NCI-H1092 treated with DMSO at 0.1 percent for 48 hours (cell line): ENCODE results near the gene OTUD1.

Experiments used
- DNase-seq: peaks from one replicate; lab custom pipeline; 2025; lab: John Stamatoyannopoulos, UW

Gene OTUD1

DNA sequence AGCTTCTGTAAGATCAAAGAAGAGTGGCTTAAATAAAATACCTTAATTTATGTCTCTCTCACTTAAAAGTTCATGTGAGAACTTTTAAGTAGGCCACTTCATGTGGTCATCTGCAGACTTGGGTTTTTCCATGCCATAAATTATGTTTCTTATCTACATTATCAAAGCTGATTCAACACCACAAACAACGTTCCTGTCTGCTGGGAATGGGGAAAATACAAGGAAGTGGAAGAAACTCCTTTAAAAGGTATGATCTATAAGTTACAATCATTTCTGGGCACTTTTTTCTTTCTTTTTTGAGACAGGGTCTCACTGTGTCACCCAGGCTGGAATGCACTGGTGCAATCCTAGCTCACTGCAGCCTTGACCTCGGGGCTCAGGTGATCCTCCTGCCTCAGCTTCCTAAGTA is 16.9 kb upstream of the OTUD1 start:
- DNase-seq = no peak

DNA sequence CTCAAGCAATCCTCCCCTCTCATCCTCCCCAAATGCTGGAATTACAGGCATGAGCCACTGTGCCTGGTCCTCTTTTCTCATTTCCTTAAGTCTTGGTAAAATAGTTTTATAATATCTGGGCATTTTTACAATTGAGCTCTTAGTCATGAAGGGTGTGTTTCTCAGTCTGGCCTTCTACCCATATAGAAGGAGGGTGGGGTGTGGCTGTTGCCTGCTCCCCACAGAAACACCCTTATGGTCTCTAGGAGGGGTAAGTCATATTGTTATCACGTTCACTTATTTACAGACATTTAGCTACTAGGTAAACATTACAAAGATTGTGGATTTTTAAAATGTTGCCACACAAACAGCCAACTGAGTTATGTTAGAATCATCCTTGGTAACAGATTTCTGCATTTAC is 6.7 kb upstream of the OTUD1 start:
- DNase-seq = no peak

GRCh38 chr10:23432639-23433038 is 6.2 kb upstream of the OTUD1 start:
- DNase-seq = no peak

- no peak for DNase-seq
Measured at GRCh38 chr10:23433701-23434100, 5.2 kb upstream of the OTUD1 start.

DNA sequence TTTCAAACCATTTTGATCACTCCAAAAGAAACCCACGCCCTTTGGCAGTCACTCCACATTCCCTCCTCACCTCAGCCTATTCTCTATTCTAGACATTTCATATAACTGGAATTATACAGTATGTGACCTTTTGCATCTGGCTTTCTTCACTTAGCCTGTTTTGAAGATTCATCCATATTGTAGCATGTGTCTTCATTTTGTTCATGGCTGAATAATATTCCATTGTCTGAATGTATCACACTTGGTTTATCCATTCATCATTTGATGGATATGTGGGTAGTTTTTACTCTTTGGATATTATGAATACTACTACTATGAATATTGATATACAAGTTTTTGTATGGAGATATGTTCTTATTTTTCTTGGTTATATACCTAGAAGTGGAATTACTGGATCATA is 3.5 kb upstream of the OTUD1 start:
- no peak for DNase-seq

- no peak for DNase-seq
Measured at GRCh38 chr10:23436983-23437382, 1.9 kb upstream of the OTUD1 start.

DNA sequence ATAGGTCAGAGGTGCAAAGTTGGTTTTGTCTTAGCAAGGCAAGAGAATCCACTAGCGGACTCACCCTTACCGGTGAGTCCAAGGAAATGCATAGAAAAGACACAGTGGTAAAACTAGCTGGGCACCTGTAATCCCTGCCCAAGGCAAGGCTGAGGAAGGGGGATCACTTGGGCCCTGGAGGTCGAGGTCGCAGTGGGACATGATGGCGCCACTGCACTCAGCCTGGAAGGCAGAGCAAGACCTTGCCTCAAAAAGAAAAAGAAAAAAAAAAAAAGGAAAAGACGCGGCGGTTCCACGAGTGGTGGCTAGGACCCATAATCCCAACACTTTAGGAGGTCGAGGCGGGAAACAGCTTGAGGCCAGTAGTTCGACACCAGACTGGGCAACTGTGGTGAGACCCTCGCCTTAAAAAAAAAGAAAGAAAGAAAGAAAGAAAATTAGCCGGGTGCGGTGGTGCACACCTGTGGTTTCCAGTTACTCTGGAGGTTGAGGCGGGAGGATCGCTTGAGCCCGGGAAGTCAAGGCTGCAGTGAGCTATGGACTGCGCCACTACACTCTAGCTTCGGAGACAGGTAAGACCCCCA is 820 bp upstream of the OTUD1 start:
- no peak for DNase-seq

- DNase-seq = no peak
Measured at GRCh38 chr10:23439452-23439960, 631 bp downstream of the OTUD1 start.

- no peak for DNase-seq
Measured at GRCh38 chr10:23439961-23440889, 1.4 kb downstream of the OTUD1 start.

GRCh38 chr10:23441251-23441650 is 2.4 kb downstream of the OTUD1 start:
- DNase-seq = no peak

GRCh38 chr10:23442936-23443335 is 4.1 kb downstream of the OTUD1 start:
- no peak for DNase-seq

GRCh38 chr10:23445591-23445990 is 6.7 kb downstream of the OTUD1 start:
- DNase-seq = no peak

GRCh38 chr10:23448323-23448722 is 9.4 kb downstream of the OTUD1 start:
- DNase-seq = no peak

DNA sequence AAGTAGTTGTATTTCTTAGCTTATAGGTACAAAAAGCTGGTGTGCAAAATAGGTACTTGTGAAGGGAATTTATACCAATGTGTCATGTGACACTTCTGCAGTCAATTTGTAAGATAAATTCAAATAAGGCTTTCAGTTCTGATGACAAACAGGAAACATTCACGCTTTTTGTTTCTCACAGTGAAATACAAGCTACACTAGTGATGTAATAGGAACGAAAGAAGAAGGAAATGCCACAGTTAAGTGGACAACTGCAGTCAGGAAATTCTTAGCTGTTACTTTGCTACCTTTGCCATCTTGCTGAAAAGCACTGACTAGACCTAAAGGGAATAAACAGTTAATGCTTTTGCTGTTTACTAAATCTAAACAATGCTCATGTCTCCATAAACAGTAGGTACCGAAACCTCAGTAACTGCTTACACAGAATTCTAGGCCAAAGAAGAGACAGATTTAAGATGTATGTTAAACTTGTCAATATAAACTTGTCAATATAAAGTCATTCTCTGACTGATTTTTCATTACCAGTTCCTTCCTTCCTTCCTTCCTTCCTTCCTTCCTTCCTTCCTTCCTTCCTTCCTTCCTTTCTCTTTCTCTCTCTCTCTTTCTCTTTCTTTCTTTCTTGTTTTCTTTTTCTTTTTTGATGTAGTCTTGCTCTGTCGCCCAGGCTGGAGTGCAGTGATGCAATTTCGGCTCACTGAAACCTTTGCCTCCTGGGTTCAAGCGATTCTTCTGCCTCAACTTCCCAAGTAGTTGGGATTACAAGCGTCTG is 10.1 kb downstream of the OTUD1 start:
- DNase-seq = no peak

- no peak for DNase-seq
Measured at GRCh38 chr10:23452033-23452655, 13.3 kb downstream of the OTUD1 start.

DNA sequence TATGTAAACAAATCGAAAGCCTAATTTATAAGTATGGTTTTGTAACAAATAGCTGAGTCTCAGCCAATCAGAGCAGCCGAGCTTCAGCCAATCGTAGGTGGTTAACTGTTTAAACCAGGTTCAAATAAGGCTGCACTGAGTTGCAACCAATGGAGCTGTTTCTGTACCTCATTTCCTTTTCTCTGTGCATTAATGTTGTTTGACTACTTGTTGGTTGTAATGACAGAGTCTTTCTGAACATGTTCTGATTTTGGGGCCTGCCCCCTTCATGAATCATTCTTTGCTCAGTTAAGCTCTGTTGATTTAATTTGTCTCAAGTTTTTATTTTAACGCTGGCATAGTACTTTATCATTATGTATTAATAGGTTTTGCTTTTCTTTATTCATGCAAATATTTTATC is 14.6 kb downstream of the OTUD1 start:
- no peak for DNase-seq

- DNase-seq = no peak
Measured at GRCh38 chr10:23457632-23458417, 18.9 kb downstream of the OTUD1 start.

- no peak for DNase-seq
Measured at GRCh38 chr10:23459308-23459939, 20.5 kb downstream of the OTUD1 start.

DNA sequence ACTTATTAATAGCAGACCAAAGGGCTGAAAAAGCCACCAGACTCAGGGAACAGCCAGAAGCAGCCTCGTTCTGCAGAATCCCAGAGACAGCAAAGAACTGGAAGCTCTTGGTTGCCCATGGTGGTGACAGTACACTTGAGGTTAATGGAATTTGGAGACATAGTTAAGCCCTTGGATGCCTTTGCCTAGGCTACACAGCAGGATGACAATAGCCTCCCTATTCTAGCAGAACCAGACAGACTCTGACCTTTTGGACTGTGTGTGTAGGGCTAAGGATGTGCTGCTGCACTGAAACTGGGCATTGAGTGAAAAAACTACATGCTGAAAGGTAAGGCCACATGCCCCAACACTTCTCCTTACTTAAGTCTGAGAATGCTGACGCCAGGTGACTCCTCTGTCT is 22.7 kb downstream of the OTUD1 start:
- DNase-seq = no peak

DNA sequence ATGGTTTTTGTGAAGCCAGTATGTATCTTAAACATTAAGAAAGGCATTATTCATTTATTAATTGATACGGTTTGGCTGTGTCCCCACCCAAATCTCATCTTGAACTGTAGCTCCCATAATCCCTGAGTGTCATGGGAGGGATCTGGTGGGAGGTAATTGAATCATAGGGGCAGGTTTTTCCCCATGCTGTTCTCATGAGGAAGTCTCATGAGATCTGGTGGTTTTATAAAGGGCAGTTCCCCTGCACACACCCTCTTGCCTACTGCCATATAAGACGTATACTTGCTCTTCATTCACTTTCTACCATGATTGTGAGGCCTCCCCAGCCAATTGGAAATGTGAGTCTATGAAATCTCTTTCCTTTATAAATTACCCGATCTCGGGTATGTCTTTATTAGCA is 28.1 kb downstream of the OTUD1 start:
- no peak for DNase-seq

DNA sequence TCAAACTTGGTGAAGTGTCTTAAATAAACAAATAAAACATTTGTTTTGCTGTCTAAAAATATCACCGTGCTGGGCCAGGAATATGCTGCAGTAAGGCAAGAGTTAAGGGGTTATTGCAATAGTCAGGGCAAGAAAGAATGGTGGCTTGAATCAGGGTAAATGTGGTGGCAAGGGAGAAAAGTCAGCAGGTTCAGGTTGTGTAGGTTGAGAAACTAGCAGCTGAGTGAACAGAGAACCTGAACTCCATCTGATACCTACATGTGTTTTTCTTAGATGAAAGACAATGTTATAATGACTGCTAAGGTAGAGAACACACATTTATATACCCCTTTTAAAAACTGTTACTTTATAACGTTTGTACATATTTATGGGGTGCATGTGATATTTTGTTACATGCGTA is 28.7 kb downstream of the OTUD1 start:
- DNase-seq = no peak
